Liver (tissue), 4 donors: ENCODE measurements around the gene CLPTM1. TPM values are rescaled to one million over a fixed set of nuclear protein-coding genes. Genes with fewer than 3 reads are reported as not detected.

ENCODE experiments used
- polyA plus RNA-seq, 2 donors: library from polyadenylated mRNA; stranded (reverse) in 1 of 2; unstranded in 1 of 2; fragments of 200-250 nt in 1 of 2; fragments of >200 nt in 1 of 2; fragmentation: Nextera tagmentation in 1 of 2; extraction: Ambion mirVana in 1 of 2; gene quantifications; one replicate each; pipeline versions ENCODE4 v1.2.1 to v1.2.3, GENCODE V29; 2013 to 2015
- total RNA-seq, 2 donors: library from RNA; depleted of rRNA; stranded (reverse); fragments of >200 nt; gene quantifications; one replicate each; pipeline ENCODE4 v1.2.3, GENCODE V29; 2014
- donor health status: healthy.
- donor health status: healthy.
- donor health status: healthy.

Gene CLPTM1
- total and polyA plus RNA-seq, 4 donors: 35.8 to 94.5 (median 51.5) TPM

Other genes with a start within 250 kb of the CLPTM1 start
- 10 to 100 TPM in 1 of 2 donors, 1 to 10 TPM in 1; 4.5 to 29.1 TPM for gene BCL3, start 206.7 kb upstream of the CLPTM1 start, total RNA-seq
- gene BCL3, start 206.7 kb upstream of the CLPTM1 start, polyA plus RNA-seq: 10 to 100 TPM; 10.3 to 63.6 TPM
- 10 to 100 TPM in 1 of 2 donors, 1 to 10 TPM in 1; 2.1 to 14.0 TPM for gene CBLC, start 177.5 kb upstream of the CLPTM1 start, total RNA-seq
- 1 to 10 TPM; 8.0 to 9.6 TPM for gene CBLC, start 177.5 kb upstream of the CLPTM1 start, polyA plus RNA-seq
- gene BCAM, start 146.3 kb upstream of the CLPTM1 start, total RNA-seq: 10 to 100 TPM; 15.1 to 87.4 TPM
- 10 to 100 TPM; 10.5 to 23.1 TPM for gene BCAM, start 146.3 kb upstream of the CLPTM1 start, polyA plus RNA-seq
- 10 to 100 TPM; 49.4 to 54.9 TPM for gene NECTIN2, start 109.1 kb upstream of the CLPTM1 start, total RNA-seq
- 10 to 100 TPM; 56.2 to 77.5 TPM for gene NECTIN2, start 109.1 kb upstream of the CLPTM1 start, polyA plus RNA-seq
- gene TOMM40, start 64.1 kb upstream of the CLPTM1 start, total RNA-seq: 10 to 100 TPM; 28.3 to 34.4 TPM
- gene TOMM40, start 64.1 kb upstream of the CLPTM1 start, polyA plus RNA-seq: 10 to 100 TPM; 27.0 to 33.0 TPM
- gene APOE, start 49.6 kb upstream of the CLPTM1 start, total RNA-seq: 1,000 to 10,000 TPM; 1,884 to 3,491 TPM
- 1,000 to 10,000 TPM; 3,935 to 5,263 TPM for gene APOE, start 49.6 kb upstream of the CLPTM1 start, polyA plus RNA-seq
- 1,000 to 10,000 TPM in 1 of 2 donors, 100 to 1,000 TPM in 1; 612 to 1,996 TPM for gene APOC1, start 40.8 kb upstream of the CLPTM1 start, total RNA-seq
- over 10,000 TPM in 1 of 2 donors, 1,000 to 10,000 TPM in 1; 3,937 to 10,095 TPM for gene APOC1, start 40.8 kb upstream of the CLPTM1 start, polyA plus RNA-seq
- gene APOC4, start 13.1 kb upstream of the CLPTM1 start, total RNA-seq: 100 to 1,000 TPM in 1 of 2 donors, 1 to 10 TPM in 1; 1.0 to 131 TPM
- gene APOC4, start 13.1 kb upstream of the CLPTM1 start, polyA plus RNA-seq: 100 to 1,000 TPM; 418 to 420 TPM
- gene APOC2, start 9.3 kb upstream of the CLPTM1 start, total RNA-seq: 1,000 to 10,000 TPM in 1 of 2 donors, 100 to 1,000 TPM in 1; 660 to 1,200 TPM
- gene APOC2, start 9.3 kb upstream of the CLPTM1 start, polyA plus RNA-seq: 1,000 to 10,000 TPM; 2,878 to 3,399 TPM
- 1 to 10 TPM; 2.2 to 4.9 TPM for gene RELB, start 46.1 kb downstream of the CLPTM1 start, total RNA-seq
- gene RELB, start 46.1 kb downstream of the CLPTM1 start, polyA plus RNA-seq: 1 to 10 TPM; 1.4 to 3.1 TPM
- gene CLASRP, start 83.7 kb downstream of the CLPTM1 start, total RNA-seq: 10 to 100 TPM; 13.0 to 44.3 TPM
- gene CLASRP, start 83.7 kb downstream of the CLPTM1 start, polyA plus RNA-seq: 10 to 100 TPM in 1 of 2 donors, 1 to 10 TPM in 1; 9.0 to 12.6 TPM
- under 1 TPM; 0.17 to 0.42 TPM for gene ZNF296, start 121.1 kb downstream of the CLPTM1 start, total RNA-seq
- under 1 TPM in 1 of 2 donors, not detected in 1; 0.16 TPM for gene ZNF296, start 121.1 kb downstream of the CLPTM1 start, polyA plus RNA-seq
- gene GEMIN7, start 123.9 kb downstream of the CLPTM1 start, total RNA-seq: 10 to 100 TPM; 10.0 to 16.2 TPM
- gene GEMIN7, start 123.9 kb downstream of the CLPTM1 start, polyA plus RNA-seq: 10 to 100 TPM; 22.7 to 25.2 TPM
- 10 to 100 TPM in 1 of 2 donors, 1 to 10 TPM in 1; 9.8 to 10.4 TPM for gene PPP1R37, start 137.8 kb downstream of the CLPTM1 start, total RNA-seq
- gene PPP1R37, start 137.8 kb downstream of the CLPTM1 start, polyA plus RNA-seq: 1 to 10 TPM; 1.8 to 8.7 TPM
- gene NKPD1, start 205.6 kb downstream of the CLPTM1 start, total RNA-seq: not detected
- not detected for gene NKPD1, start 205.6 kb downstream of the CLPTM1 start, polyA plus RNA-seq
- gene TRAPPC6A, start 222.9 kb downstream of the CLPTM1 start, total RNA-seq: 10 to 100 TPM; 14.8 to 15.5 TPM
- gene TRAPPC6A, start 222.9 kb downstream of the CLPTM1 start, polyA plus RNA-seq: 10 to 100 TPM; 41.7 to 52.2 TPM
- gene BLOC1S3, start 223.4 kb downstream of the CLPTM1 start, total RNA-seq: 1 to 10 TPM; 2.7 to 4.6 TPM
- gene BLOC1S3, start 223.4 kb downstream of the CLPTM1 start, polyA plus RNA-seq: 1 to 10 TPM; 4.1 to 4.3 TPM